Hepatocyte (in vitro differentiated cells): ENCODE results near the gene SERINC1.

Source experiments
- CTCF ChIP-seq: fragments of 200-600 bp; sonication (generic); IDR thresholded peaks from 2 replicates; pipeline ENCODE4 v1.5.1; 2016; ENCODE audit warnings: antibody characterized with exemption, mild to moderate bottlenecking; ENCODE audit not compliant: poor library complexity
- EZH2 ChIP-seq: fragments of 200-600 bp; sonication (generic); IDR thresholded peaks from 2 replicates; pipeline ENCODE4 v1.6.1; 2016; ENCODE audit warnings: antibody characterized with exemption, mild to moderate bottlenecking, borderline replicate concordance
- EZH2phosphoT487 ChIP-seq: fragments of 200-600 bp; sonication (generic); IDR thresholded peaks from one replicate; pipeline ENCODE4 v1.6.1; 2018; ENCODE audit warnings: antibody characterized with exemption, mild to moderate bottlenecking, low read depth, moderate library complexity; ENCODE audit not compliant: unreplicated experiment, severe bottlenecking

- no peak for TF ChIP-seq EZH2
- TF ChIP-seq CTCF = no peak
- no peak for TF ChIP-seq EZH2phosphoT487
Measured at GRCh38 chr6:122399055-122399347, 72.6 kb downstream of the SERINC1 start.
